Measurements from ENCODE around the gene BPTF.
"Not testable (repeated sequence)": the region's sequence is repeated elsewhere in the genome, so short reads cannot be mapped to it uniquely, and the experiment has no call there.

BPTF gene

GRCh38 chr17:67980883-67981282, 155.6 kb downstream of the BPTF start:
- not testable (repeated sequence) for DNase-seq

- DNase-seq = no peak
These were observed 156.8 kb downstream of the BPTF start for GRCh38 chr17:67982034-67982640.

GRCh38 chr17:67982686-67983382, 157.5 kb downstream of the BPTF start:
- DNase-seq = no peak

GRCh38 chr17:67983383-67983688, 158.0 kb downstream of the BPTF start:
- no peak for DNase-seq

GRCh38 chr17:67990909-67991308, 165.6 kb downstream of the BPTF start:
- no peak for DNase-seq

- DNase-seq = peak; percentile 54
These were observed 167.3 kb downstream of the BPTF start for GRCh38 chr17:67992548-67993152.

GRCh38 chr17:67993153-67993997, 168.1 kb downstream of the BPTF start:
- DNase-seq = peak; percentile 90

GRCh38 chr17:67993998-67994361, 168.7 kb downstream of the BPTF start:
- DNase-seq = no peak

- DNase-seq = peak; percentile 62
These were observed 169.7 kb downstream of the BPTF start for GRCh38 chr17:67994817-67995569.

GRCh38 chr17:67995570-67996263, 170.4 kb downstream of the BPTF start:
- peak; percentile 2 for DNase-seq

- DNase-seq = peak; percentile 83
These were observed 171.2 kb downstream of the BPTF start, which contains the start of gene C17orf58 for GRCh38 chr17:67996301-67997171. Gene C17orf58, minus strand, starts transcription at chr17:67996469. Its CDS starts 271 bp downstream, at chr17:67996198.

- no peak for DNase-seq
These were observed 173.2 kb downstream of the BPTF start for GRCh38 chr17:67998466-67998865.

- DNase-seq = no peak
These were observed 174.1 kb downstream of the BPTF start for GRCh38 chr17:67999291-67999911.

- no peak for DNase-seq
These were observed 178.9 kb downstream of the BPTF start for GRCh38 chr17:68004201-68004600.

- no peak for DNase-seq
These were observed 181.5 kb downstream of the BPTF start for GRCh38 chr17:68006797-68007196.

GRCh38 chr17:68011199-68011665, 185.9 kb downstream of the BPTF start:
- peak; percentile 62 for DNase-seq

- no peak for DNase-seq
These were observed 188.1 kb downstream of the BPTF start for GRCh38 chr17:68013385-68013784.

- DNase-seq = no peak
These were observed 189.9 kb downstream of the BPTF start for GRCh38 chr17:68015081-68015723.

GRCh38 chr17:68016838-68017237, 191.5 kb downstream of the BPTF start:
- no peak for DNase-seq

- DNase-seq = not testable (repeated sequence)
These were observed 193.2 kb downstream of the BPTF start for GRCh38 chr17:68018493-68018892.

All from inflammatory macrophage treated with lipopolysaccharide for 4 hours (primary cell).